Activated T-cell treated with anti-CD3 and anti-CD28 coated beads for 1 hour (primary cell): ENCODE data around the gene CCDC141.

Experiments used
- DNase-seq: peaks from one replicate; pipeline ENCODE4 v3.0.0-alpha.2; 2020; ENCODE audit warnings: low read depth

CCDC141 gene

GRCh38 chr2:178962805-178963433, 87.0 kb downstream of the CCDC141 start:
- no peak for DNase-seq

- DNase-seq: no peak
Measured at GRCh38 chr2:178962152-178962551, 87.8 kb downstream of the CCDC141 start.

GRCh38 chr2:178954049-178954448, 95.9 kb downstream of the CCDC141 start:
- DNase-seq: no peak

GRCh38 chr2:178951266-178952006, 98.5 kb downstream of the CCDC141 start:
- DNase-seq: no peak

GRCh38 chr2:178949584-178949983, 100.4 kb downstream of the CCDC141 start:
- DNase-seq: no peak

- DNase-seq: no peak
Measured at GRCh38 chr2:178949151-178949550, 100.8 kb downstream of the CCDC141 start.

GRCh38 chr2:178947006-178947405, 102.9 kb downstream of the CCDC141 start:
- DNase-seq: no peak

- DNase-seq: no peak
Measured at GRCh38 chr2:178946494-178946893, 103.4 kb downstream of the CCDC141 start.

- DNase-seq: no peak
Measured at GRCh38 chr2:178943745-178944144, 106.2 kb downstream of the CCDC141 start.

GRCh38 chr2:178934571-178934970, 115.4 kb downstream of the CCDC141 start:
- DNase-seq: no peak

GRCh38 chr2:178933493-178933892, 116.4 kb downstream of the CCDC141 start:
- DNase-seq: no peak

GRCh38 chr2:178928077-178928476, 121.9 kb downstream of the CCDC141 start:
- DNase-seq: no peak

GRCh38 chr2:178927173-178927572, 122.8 kb downstream of the CCDC141 start:
- DNase-seq: no peak

- DNase-seq: no peak
Measured at GRCh38 chr2:178924817-178925216, 125.1 kb downstream of the CCDC141 start.

GRCh38 chr2:178923546-178923945, 126.4 kb downstream of the CCDC141 start:
- no peak for DNase-seq

GRCh38 chr2:178920916-178921513, 128.9 kb downstream of the CCDC141 start:
- no peak for DNase-seq

GRCh38 chr2:178917555-178917954, 132.4 kb downstream of the CCDC141 start:
- DNase-seq: no peak

- DNase-seq: no peak
Measured at GRCh38 chr2:178915423-178916173, 134.3 kb downstream of the CCDC141 start.

GRCh38 chr2:178914259-178914849, 135.6 kb downstream of the CCDC141 start:
- DNase-seq: peak; percentile 60

- DNase-seq: no peak
Measured at GRCh38 chr2:178913049-178913441, 136.9 kb downstream of the CCDC141 start.

GRCh38 chr2:178912416-178913048, 137.4 kb downstream of the CCDC141 start:
- no peak for DNase-seq

- no peak for DNase-seq
Measured at GRCh38 chr2:178911039-178911438, 138.9 kb downstream of the CCDC141 start.
